SU-DHL-6 (cell line): ENCODE results near the gene NFATC4.

Experiments used
- CTCF ChIP-seq: fragments of 200-600 bp; sonication (generic); IDR thresholded peaks from one replicate; pipeline ENCODE4 v1.5.1; 2017; ENCODE audit warnings: antibody characterized with exemption, mild to moderate bottlenecking, low read length, moderate library complexity; ENCODE audit not compliant: insufficient read depth, poor library complexity, severe bottlenecking
- EZH2phosphoT487 ChIP-seq: fragments of 200-600 bp; sonication (generic), shearing (Covaris generic); conservative IDR thresholded peaks from 2 replicates; pipeline ENCODE4 v1.6.1; 2018; ENCODE audit warnings: mild to moderate bottlenecking, antibody characterized with exemption, low read length, moderate library complexity, mixed read lengths

DNA sequence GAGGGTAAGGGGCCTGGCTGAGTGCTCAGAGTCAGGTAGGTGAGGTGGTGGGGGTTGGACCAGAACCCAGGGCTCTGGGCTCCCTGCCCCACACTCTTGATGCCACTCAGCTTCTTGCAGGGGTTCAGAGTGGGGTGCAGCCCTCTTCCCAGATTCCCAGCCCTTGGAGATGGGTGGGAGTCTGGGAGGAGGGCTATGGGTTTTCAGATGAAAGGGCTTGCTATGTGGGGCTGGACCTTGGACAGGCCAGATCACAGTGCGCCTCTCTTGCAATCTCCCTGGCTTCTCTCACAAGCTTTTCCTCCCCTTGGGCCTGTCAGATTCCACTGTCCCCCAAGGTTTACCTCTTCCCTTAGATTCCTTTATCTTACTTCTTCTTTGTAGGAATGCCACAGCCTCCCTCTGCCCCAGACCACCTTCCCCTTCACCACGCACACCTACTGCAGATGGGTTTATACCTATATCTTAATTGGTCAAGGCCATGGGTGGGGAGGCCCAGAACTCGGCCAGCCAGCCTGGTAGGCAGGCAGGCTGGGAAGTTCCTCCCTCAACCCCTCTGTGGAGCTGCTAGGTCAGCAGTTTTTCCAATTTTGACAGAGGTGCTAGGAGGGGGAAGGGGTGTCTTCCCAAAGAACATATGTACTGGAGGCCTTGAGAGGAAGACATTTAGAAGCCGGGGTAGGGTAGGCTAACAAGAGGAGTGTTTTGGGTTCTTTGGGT is 32.2 kb downstream of the NFATC4 start:
- TF ChIP-seq CTCF (no peak), EZH2phosphoT487 (no peak)
